ENCODE data around the gene HRH2.
A peak's percentile ranks its signal among the peaks of the same experiment; 100 is the strongest.

The HRH2 gene

GRCh38 chr5:175690586-175690985 is 32.7 kb downstream of the HRH2 start:
- no peak for DNase-seq (ENCODE audit: low read depth in 1 of 2, low spot score in 1 of 2)

- no peak for DNase-seq (ENCODE audit: low read depth in 1 of 2, low spot score in 1 of 2)
These were observed 33.9 kb downstream of the HRH2 start for GRCh38 chr5:175691761-175692160.

- no peak for DNase-seq (ENCODE audit: low read depth in 1 of 2, low spot score in 1 of 2)
These were observed 34.5 kb downstream of the HRH2 start for GRCh38 chr5:175692235-175692995.

GRCh38 chr5:175692996-175693710 is 35.3 kb downstream of the HRH2 start:
- no peak for DNase-seq (ENCODE audit: low read depth in 1 of 2, low spot score in 1 of 2)

GRCh38 chr5:175693741-175694140 is 35.9 kb downstream of the HRH2 start:
- DNase-seq (ENCODE audit: low read depth in 1 of 2, low spot score in 1 of 2): no peak

GRCh38 chr5:175694371-175695160 is 36.7 kb downstream of the HRH2 start:
- DNase-seq (ENCODE audit: low read depth in 1 of 2, low spot score in 1 of 2): no peak

GRCh38 chr5:175695161-175696126 is 37.6 kb downstream of the HRH2 start:
- DNase-seq (ENCODE audit: low read depth in 1 of 2, low spot score in 1 of 2): no peak

- peak; percentile 48 to 62 for DNase-seq (ENCODE audit: low read depth in 1 of 2, low spot score in 1 of 2)
These were observed 38.4 kb downstream of the HRH2 start for GRCh38 chr5:175696139-175696854.

GRCh38 chr5:175696855-175697198 is 39.0 kb downstream of the HRH2 start:
- no peak for DNase-seq (ENCODE audit: low read depth in 1 of 2, low spot score in 1 of 2)

- no peak for DNase-seq (ENCODE audit: low read depth in 1 of 2, low spot score in 1 of 2)
These were observed 40.0 kb downstream of the HRH2 start for GRCh38 chr5:175697846-175698245.

GRCh38 chr5:175698401-175699115 is 40.7 kb downstream of the HRH2 start:
- no peak for DNase-seq (ENCODE audit: low read depth in 1 of 2, low spot score in 1 of 2)

GRCh38 chr5:175700991-175701390 is 43.1 kb downstream of the HRH2 start:
- DNase-seq (ENCODE audit: low read depth in 1 of 2, low spot score in 1 of 2): no peak

- no peak for DNase-seq (ENCODE audit: low read depth in 1 of 2, low spot score in 1 of 2)
These were observed 43.9 kb downstream of the HRH2 start for GRCh38 chr5:175701797-175702196.

- no peak for DNase-seq (ENCODE audit: low read depth in 1 of 2, low spot score in 1 of 2)
These were observed 48.6 kb downstream of the HRH2 start for GRCh38 chr5:175706499-175706898.

- no peak for DNase-seq (ENCODE audit: low read depth in 1 of 2, low spot score in 1 of 2)
These were observed 50.0 kb downstream of the HRH2 start for GRCh38 chr5:175707751-175708375.

- no peak for DNase-seq (ENCODE audit: low read depth in 1 of 2, low spot score in 1 of 2)
These were observed 51.5 kb downstream of the HRH2 start for GRCh38 chr5:175709276-175709781.

- DNase-seq (ENCODE audit: low read depth in 1 of 2, low spot score in 1 of 2): no peak
These were observed 52.5 kb downstream of the HRH2 start for GRCh38 chr5:175710326-175710725.

- DNase-seq (ENCODE audit: low read depth in 1 of 2, low spot score in 1 of 2): no peak
These were observed 53.2 kb downstream of the HRH2 start for GRCh38 chr5:175711031-175711430.

Measured in stimulated activated CD4-positive, alpha-beta T cell treated with anti-CD3 and anti-CD28 coated beads, Interleukin-15, amount 100 ng/mL, for 1 hour (primary cell).